Measurements from ENCODE around the gene ROR2.
A peak's percentile ranks its signal among the peaks of the same experiment; 100 is the strongest.
"Not testable (repeated sequence)": the region's sequence is repeated elsewhere in the genome, so short reads cannot be mapped to it uniquely, and the experiment has no call there.

Gene ROR2

GRCh38 chr9:91949946-91950664 lies at the start of gene ROR2:
TSS of gene ROR2 (minus strand) at chr9:91950228.
- DNase-seq: peak; percentile 87

GRCh38 chr9:91995000-91995655 lies 45.1 kb upstream of the ROR2 start:
- no peak for DNase-seq

GRCh38 chr9:91994422-91994821 lies 44.4 kb upstream of the ROR2 start:
- peak; percentile 7 for DNase-seq

- DNase-seq: no peak
These were observed 42.5 kb upstream of the ROR2 start for GRCh38 chr9:91992461-91993041.

GRCh38 chr9:91991721-91992341 lies 41.8 kb upstream of the ROR2 start:
- DNase-seq: no peak

- no peak for DNase-seq
These were observed 36.2 kb upstream of the ROR2 start for GRCh38 chr9:91986248-91986647.

GRCh38 chr9:91985692-91986091 lies 35.7 kb upstream of the ROR2 start:
- no peak for DNase-seq

- peak; percentile 28 for DNase-seq
These were observed 28.8 kb upstream of the ROR2 start for GRCh38 chr9:91978740-91979414.

- not testable (repeated sequence) for DNase-seq
These were observed 25.2 kb upstream of the ROR2 start for GRCh38 chr9:91975254-91975653.

GRCh38 chr9:91972711-91973110 lies 22.7 kb upstream of the ROR2 start:
- DNase-seq: no peak

GRCh38 chr9:91972076-91972626 lies 22.1 kb upstream of the ROR2 start:
- DNase-seq: no peak

- DNase-seq: no peak
These were observed 17.2 kb upstream of the ROR2 start for GRCh38 chr9:91967259-91967658.

GRCh38 chr9:91966503-91966902 lies 16.5 kb upstream of the ROR2 start:
- no peak for DNase-seq

GRCh38 chr9:91963711-91964240 lies 13.7 kb upstream of the ROR2 start:
- DNase-seq: no peak

- DNase-seq: no peak
These were observed 10.3 kb upstream of the ROR2 start for GRCh38 chr9:91960367-91960766.

GRCh38 chr9:91958174-91958573 lies 8.1 kb upstream of the ROR2 start:
- no peak for DNase-seq

- DNase-seq: peak; percentile 75
These were observed 4.9 kb upstream of the ROR2 start for GRCh38 chr9:91954841-91955471.

GRCh38 chr9:91953718-91954117 lies 3.7 kb upstream of the ROR2 start:
- peak; percentile 95 for DNase-seq

GRCh38 chr9:91951944-91952520 lies 2.0 kb upstream of the ROR2 start:
- no peak for DNase-seq

- DNase-seq: peak; percentile 60
These were observed 559 bp downstream of the ROR2 start for GRCh38 chr9:91949392-91949945.
